H1 (cell line): ENCODE data around the gene CDHR5. TPM values are rescaled to one million over a fixed set of nuclear protein-coding genes. Genes with fewer than 3 reads are reported as not detected.

Experiments
- CTCF ChIA-PET: fragments of 300-600 bp; sonication (Branson Sonifier 250); formaldehyde crosslinking; loops from one replicate; lab custom pipeline; 2021; ENCODE audit not compliant: partially characterized antibody; lab: Charles Lee
- POLR2A ChIA-PET: fragments of 300-600 bp; sonication (Branson Sonifier 250); formaldehyde crosslinking; loops from one replicate; lab custom pipeline; 2021; ENCODE audit warnings: inconsistent platforms; ENCODE audit not compliant: partially characterized antibody; lab: Charles Lee
- DNase-seq, 2 experiments: peaks; one replicate each; pipeline versions ENCODE4 v3.0.0 to v3.0.0-alpha.2; 2010 to 2022; ENCODE audit warnings: low spot score in 2 of 2, low read depth in 1 of 2, mixed read lengths in 1 of 2
- FAIRE-seq: peaks from 2 replicates; lab custom pipeline; 2011; peaks lifted over from hg19 to GRCh38; lab: Jason Lieb, UNC
- H2AFZ ChIP-seq: 2 replicates; pipeline ENCODE4 v1.8.1; 2012; ENCODE audit warnings: low read length, inconsistent platforms
- H2AK5ac ChIP-seq: 2 replicates; pipeline ENCODE4 v1.6.1; 2013; ENCODE audit warnings: low read depth, low read length
- H2BK120ac ChIP-seq: replicated peaks from 2 replicates; pipeline ENCODE3; 2013; ENCODE audit warnings: low read depth, low read length, inconsistent platforms
- H2BK12ac ChIP-seq: 2 replicates; pipeline ENCODE4 v1.6.1; 2013; ENCODE audit warnings: low read depth, low read length
- H2BK15ac ChIP-seq: 2 replicates; pipeline ENCODE4 v1.6.1; 2013; ENCODE audit warnings: low read length
- H2BK20ac ChIP-seq: 2 replicates; pipeline ENCODE4 v1.6.1; 2013; ENCODE audit warnings: low read length
- H2BK5ac ChIP-seq: 2 replicates; pipeline ENCODE4 v1.6.1; 2013; ENCODE audit warnings: low read depth, low read length
- H3K14ac ChIP-seq: 2 replicates; pipeline ENCODE4 v1.6.1; 2013; ENCODE audit warnings: inconsistent platforms; ENCODE audit not compliant: insufficient read length
- H3K18ac ChIP-seq: 2 replicates; pipeline ENCODE4 v1.6.1; 2013; ENCODE audit warnings: low read length; ENCODE audit errors: extremely low read depth
- H3K23ac ChIP-seq: 2 replicates; pipeline ENCODE4 v1.6.1; 2013; ENCODE audit warnings: inconsistent platforms; ENCODE audit not compliant: insufficient read length
- H3K23me2 ChIP-seq: 2 replicates; pipeline ENCODE4 v1.6.1; 2013; ENCODE audit warnings: low read depth, low read length
- H3K27ac ChIP-seq: 2 replicates; pipeline ENCODE4 v1.6.1; 2011; ENCODE audit warnings: low read depth, low read length, inconsistent platforms
- H3K27me3 ChIP-seq, 4 experiments: replicated peaks in 1 of 4; 1 replicate in 1 of 4; 2 replicates in 3 of 4; pipeline versions ENCODE4 v1.6.1 to v1.8.1; 2011 to 2013; ENCODE audit warnings: low read length in 3 of 4, mild to moderate bottlenecking in 3 of 4, inconsistent platforms in 2 of 4, mixed read lengths in 2 of 4, moderate library complexity in 1 of 4; ENCODE audit not compliant: control insufficient read depth in 3 of 4, insufficient read depth in 3 of 4; ENCODE audit errors: extremely low read depth in 1 of 4
- H3K36me3 ChIP-seq, 4 experiments: 2 replicates each; pipeline versions ENCODE4 v1.6.1 to v1.8.1; 2011 to 2013; ENCODE audit warnings: mild to moderate bottlenecking in 4 of 4, low read length in 3 of 4, moderate library complexity in 2 of 4, control low read depth in 1 of 4, inconsistent platforms in 1 of 4; ENCODE audit not compliant: insufficient read depth in 4 of 4, control insufficient read depth in 2 of 4
- H3K4ac ChIP-seq: replicated peaks from 2 replicates; pipeline ENCODE3; 2013; ENCODE audit warnings: low read length, low read depth, mixed read lengths, inconsistent platforms; ENCODE audit not compliant: insufficient read length
- H3K4me1 ChIP-seq, 4 experiments: replicated peaks in 1 of 4; 1 replicate in 1 of 4; 2 replicates in 3 of 4; pipeline versions ENCODE4 v1.6.1 to v1.8.1; 2011 to 2013; ENCODE audit warnings: low read length in 3 of 4, inconsistent platforms in 2 of 4, mixed read lengths in 1 of 4; ENCODE audit not compliant: insufficient read depth in 4 of 4, control insufficient read depth in 3 of 4
- H3K4me2 ChIP-seq, 2 experiments: 2 replicates each; pipeline versions ENCODE4 v1.6.1 to v1.8.1; 2011 to 2013; ENCODE audit warnings: low read depth in 2 of 2, low read length in 2 of 2, control low read depth in 1 of 2, inconsistent platforms in 1 of 2, mild to moderate bottlenecking in 1 of 2; ENCODE audit not compliant: insufficient read depth in 1 of 2
- H3K4me3 ChIP-seq, 4 experiments: fragments of 200-600, 300-600 bp in 1 of 4; sonication (generic), shearing (Covaris generic), sonication (Bioruptor Twin) in 1 of 4; 2 replicates each; pipeline versions ENCODE4 v1.5.1 to v1.8.1; 2011 to 2016; ENCODE audit warnings: low read length in 4 of 4, low read depth in 3 of 4, control low read depth in 2 of 4, inconsistent platforms in 2 of 4, mild to moderate bottlenecking in 2 of 4, mixed read lengths in 1 of 4, moderate library complexity in 1 of 4; ENCODE audit not compliant: insufficient read depth in 2 of 4; ENCODE audit errors: extremely low read depth in 1 of 4
- H3K56ac ChIP-seq: replicated peaks from 2 replicates; pipeline ENCODE3; 2013; ENCODE audit warnings: low read depth, mild to moderate bottlenecking, mixed read lengths, low read length, inconsistent platforms; ENCODE audit not compliant: insufficient read length
- H3K79me1 ChIP-seq: 2 replicates; pipeline ENCODE4 v1.6.1; 2013; ENCODE audit warnings: low read depth, low read length, control low read depth
- H3K79me2 ChIP-seq, 2 experiments: 2 replicates each; pipeline versions ENCODE4 v1.6.1 to v1.8.1; 2012 to 2013; ENCODE audit warnings: low read length in 2 of 2, mild to moderate bottlenecking in 2 of 2, inconsistent platforms in 1 of 2; ENCODE audit not compliant: insufficient read depth in 2 of 2, control insufficient read depth in 1 of 2
- H3K9ac ChIP-seq, 4 experiments: replicated peaks in 1 of 4; 1 replicate in 1 of 4; 2 replicates in 3 of 4; pipeline versions ENCODE4 v1.6.1 to v1.8.1; 2011 to 2013; ENCODE audit warnings: low read depth in 3 of 4, low read length in 3 of 4, control low read depth in 2 of 4, mild to moderate bottlenecking in 2 of 4, moderate library complexity in 2 of 4, inconsistent platforms in 1 of 4; ENCODE audit errors: extremely low read depth in 1 of 4
- H3K9me3 ChIP-seq, 2 experiments: 2 replicates each; pipeline versions ENCODE4 v1.6.1 to v1.8.1; 2012 to 2013; ENCODE audit warnings: mild to moderate bottlenecking in 2 of 2, moderate library complexity in 2 of 2, control low read depth in 1 of 2, inconsistent platforms in 1 of 2, low read depth in 1 of 2, low read length in 1 of 2, mixed read lengths in 1 of 2; ENCODE audit not compliant: insufficient read depth in 2 of 2
- H4K20me1 ChIP-seq, 2 experiments: replicated peaks in 1 of 2; 2 replicates each; pipeline versions ENCODE3 to v1.8.1; 2011 to 2013; ENCODE audit warnings: inconsistent platforms in 2 of 2, low read length in 2 of 2, mild to moderate bottlenecking in 1 of 2; ENCODE audit not compliant: insufficient read depth in 2 of 2, control insufficient read depth in 1 of 2
- H4K5ac ChIP-seq: 2 replicates; pipeline ENCODE4 v1.6.1; 2013; ENCODE audit warnings: low read length, low read depth, mixed read lengths, inconsistent platforms; ENCODE audit not compliant: insufficient read length
- H4K8ac ChIP-seq: 2 replicates; pipeline ENCODE4 v1.8.0; 2013; ENCODE audit warnings: mild to moderate bottlenecking, moderate library complexity, low read length, inconsistent platforms; ENCODE audit not compliant: insufficient read depth; ENCODE audit errors: extremely low read depth
- H4K91ac ChIP-seq: replicated peaks from 2 replicates; pipeline ENCODE3; 2013; ENCODE audit warnings: low read length, mixed read lengths, inconsistent platforms; ENCODE audit not compliant: insufficient read length
- GABPA ChIP-seq: IDR thresholded peaks from 2 replicates; pipeline ENCODE4 v1.6.1; 2011; ENCODE audit warnings: mild to moderate bottlenecking, low read length, moderate library complexity, borderline replicate concordance; ENCODE audit not compliant: insufficient read depth
- WGBS, 2 experiments: shearing (Covaris generic) in 1 of 2; methylation state at CpG; one replicate each; pipeline versions ENCODE4 v1.1.6 to v1.1.7; 2013 to 2015; ENCODE audit warnings: low lambda C conversion rate in 2 of 2, mixed read lengths in 2 of 2, inconsistent platforms in 1 of 2, low coverage in 1 of 2, missing lambda C conversion rate in 1 of 2; ENCODE audit not compliant: insufficient replicate concordance in 2 of 2, insufficient coverage in 1 of 2, insufficient read length in 1 of 2; ENCODE audit errors: extremely low coverage in 1 of 2, missing lambda C conversion rate in 1 of 2; 5-methylcytosine and 5-hydroxymethylcytosine counted together
- polyA plus RNA-seq, 7 experiments: library from polyadenylated mRNA; depleted of rRNA in 3 of 7; stranded (reverse) in 5 of 7; unstranded in 2 of 7; fragments of >200 nt in 5 of 7; fragments of 200-250 nt in 2 of 7; gene quantifications; 1 replicate in 5 of 7; 2 replicates in 1 of 7; 4 replicates in 1 of 7; pipeline versions ENCODE4 v1.2.1 to v1.2.3, GENCODE V29; 2011 to 2013; ENCODE audit warnings: missing spikeins in 2 of 7, mixed read lengths in 2 of 7
- total RNA-seq: library from RNA; stranded (reverse); fragmentation: NEBNext Ultra II Directional; extraction: Animal tissue kit (Norgen Biotek cat#: 25700); gene quantifications from 2 replicates; pipeline ENCODE4 v1.2.1, GENCODE V29; 2021

CDHR5 gene
- total and polyA plus RNA-seq, 2 of the 8 experiments (the other 6 are each of a cell fraction or from before 2014, with no cell fraction given), result not detected

- Histone ChIP-seq H3K4ac (no peak overlapping the region), H3K4me1 (peaks cover 0 to 15% (median 3%) of the 10 kb centered on the region in 4 experiments; a peak in 5 of 7 replicates), H3K9ac (no peak overlapping the region), H3K79me2 (no peaks in the 10 kb centered on the region), H2BK120ac (no peak overlapping the region), H3K23me2 (peaks cover 3% of the 10 kb centered on the region; the same call in 1 of the 2 replicates), H2BK12ac (no peak overlapping the region), H3K23ac (no peak overlapping the region), H3K36me3 (peaks cover 16 to 51% (median 41%) of the 10 kb centered on the region in 4 experiments), H3K27me3 (no peaks in the 10 kb centered on the region), H3K27ac (no peak overlapping the region), H4K8ac (no peak overlapping the region; the same call in 1 of the 2 replicates), H3K56ac (no peak overlapping the region), H2AK5ac (no peak overlapping the region), H4K91ac (no peak overlapping the region), H3K4me2 (no peak overlapping the region), H4K5ac (no peak overlapping the region), H3K18ac (no peak overlapping the region), H3K9me3 (no peaks in the 10 kb centered on the region), H2BK5ac (no peak overlapping the region), H2AFZ (no peak overlapping the region), H4K20me1 (peaks cover 21 to 29% of the 10 kb centered on the region in 2 experiments), H3K79me1 (peaks cover 6% of the 10 kb centered on the region), H2BK15ac (no peak overlapping the region), H3K14ac (no peak overlapping the region), H2BK20ac (no peak overlapping the region), H3K4me3 (no peak overlapping the region)
- no peak for DNase-seq
- ChIA-PET CTCF (interaction anchor here (0.6 to 2.4 kb wide), 14 partner anchors 9 to 131 kb away, joined by 3 to 9 read pairs (median 4); no protein-coding TSS in a partner anchor), POLR2A (interaction anchor here (1.0 to 2.3 kb wide), 12 partner anchors 11 to 151 kb away, joined by 3 to 20 read pairs (median 4); partner anchors contain the start of genes DRD4, LMNTD2 and RASSF7)
- FAIRE-seq, result no peak
- WGBS, 2 experiments, result 92% methylated on average over 22 of the region's 27 CpGs; no CpG with 5 or more reads in 1 of the 2 experiments
- no peak for TF ChIP-seq GABPA
Observed at GRCh38 chr11:612201-612960, 12.4 kb downstream of the CDHR5 start.
